Neural crest cell (in vitro differentiated cells): Measurements from ENCODE around the gene PCDHGB4. TPM values are rescaled to one million over a fixed set of nuclear protein-coding genes. Genes with fewer than 3 reads are reported as not detected.

Experiments used
- DNase-seq: peaks from one replicate; pipeline ENCODE4 v3.0.0; 2021; ENCODE audit warnings: low read depth, mixed read lengths, low spot score
- H3K27ac Mint-ChIP-seq: one replicate; pipeline ENCODE4 v1.8.0; 2021; ENCODE audit warnings: mild to moderate bottlenecking, mixed read lengths; ENCODE audit not compliant: unreplicated experiment
- H3K27me3 Mint-ChIP-seq: 2 replicates; pipeline ENCODE4 v1.8.0; 2021; ENCODE audit warnings: low read depth, mild to moderate bottlenecking, mixed read lengths
- H3K36me3 Mint-ChIP-seq: 2 replicates; pipeline ENCODE4 v1.8.0; 2021; ENCODE audit warnings: low read depth, mild to moderate bottlenecking, mixed read lengths
- H3K4me1 Mint-ChIP-seq: 2 replicates; pipeline ENCODE4 v1.8.0; 2021; ENCODE audit warnings: mixed read lengths
- H3K4me3 Mint-ChIP-seq: one replicate; pipeline ENCODE4 v1.8.0; 2021; ENCODE audit warnings: mild to moderate bottlenecking, mixed read lengths
- H3K9me3 Mint-ChIP-seq: 2 replicates; pipeline ENCODE4 v1.8.0; 2021; ENCODE audit warnings: mixed read lengths
- total RNA-seq: library from RNA; stranded (reverse); gene quantifications from 2 replicates; pipeline ENCODE4 v1.2.1, GENCODE V29; 2021
- TF ChIP-seq, protein P1 (sequence below): fragments of 200-600 bp; sonication (generic); conservative IDR thresholded peaks from 2 replicates; pipeline ENCODE4 v1.5.0; 2021; ENCODE audit warnings: antibody characterized with exemption, mild to moderate bottlenecking

The PCDHGB4 gene
- total RNA-seq, 1 donor from 2014 or later, result 4.2 TPM

GRCh38 chr5:141355641-141356040 lies 31.9 kb upstream of the PCDHGB4 start:
- TF ChIP-seq, protein P1, sequence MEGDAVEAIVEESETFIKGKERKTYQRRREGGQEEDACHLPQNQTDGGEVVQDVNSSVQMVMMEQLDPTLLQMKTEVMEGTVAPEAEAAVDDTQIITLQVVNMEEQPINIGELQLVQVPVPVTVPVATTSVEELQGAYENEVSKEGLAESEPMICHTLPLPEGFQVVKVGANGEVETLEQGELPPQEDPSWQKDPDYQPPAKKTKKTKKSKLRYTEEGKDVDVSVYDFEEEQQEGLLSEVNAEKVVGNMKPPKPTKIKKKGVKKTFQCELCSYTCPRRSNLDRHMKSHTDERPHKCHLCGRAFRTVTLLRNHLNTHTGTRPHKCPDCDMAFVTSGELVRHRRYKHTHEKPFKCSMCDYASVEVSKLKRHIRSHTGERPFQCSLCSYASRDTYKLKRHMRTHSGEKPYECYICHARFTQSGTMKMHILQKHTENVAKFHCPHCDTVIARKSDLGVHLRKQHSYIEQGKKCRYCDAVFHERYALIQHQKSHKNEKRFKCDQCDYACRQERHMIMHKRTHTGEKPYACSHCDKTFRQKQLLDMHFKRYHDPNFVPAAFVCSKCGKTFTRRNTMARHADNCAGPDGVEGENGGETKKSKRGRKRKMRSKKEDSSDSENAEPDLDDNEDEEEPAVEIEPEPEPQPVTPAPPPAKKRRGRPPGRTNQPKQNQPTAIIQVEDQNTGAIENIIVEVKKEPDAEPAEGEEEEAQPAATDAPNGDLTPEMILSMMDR, result no peak
- Mint-ChIP-seq H3K36me3 (peaks cover 37% of the 10 kb centered on the region), H3K27ac (no peak overlapping the region), H3K4me1 (no peaks in the 10 kb centered on the region), H3K9me3 (peaks cover 19% of the 10 kb centered on the region), H3K27me3 (no peaks in the 10 kb centered on the region), H3K4me3 (no peak overlapping the region)
- DNase-seq, result no peak

GRCh38 chr5:141356133-141356532 lies 31.4 kb upstream of the PCDHGB4 start:
- Mint-ChIP-seq H3K36me3 (peaks cover 42% of the 10 kb centered on the region), H3K4me3 (no peak overlapping the region)

GRCh38 chr5:141356950-141357349 lies 30.5 kb upstream of the PCDHGB4 start:
- peaks cover 20% of the 10 kb centered on the region for H3K9me3 Mint-ChIP-seq
- TF ChIP-seq, protein P1, result no peak
- no peak overlapping the region for H3K27ac Mint-ChIP-seq
- peaks cover 44% of the 10 kb centered on the region for H3K36me3 Mint-ChIP-seq
- no peak for DNase-seq
- no peaks in the 10 kb centered on the region for H3K27me3 Mint-ChIP-seq
- H3K4me3 Mint-ChIP-seq, result no peak overlapping the region
- no peaks in the 10 kb centered on the region for H3K4me1 Mint-ChIP-seq

More at GRCh38 chr5:141356133-141356532, 31.4 kb upstream of the PCDHGB4 start:
- TF ChIP-seq, protein P1, result no peak
- H3K9me3 Mint-ChIP-seq, result peaks cover 20% of the 10 kb centered on the region
- H3K4me1 Mint-ChIP-seq, result no peaks in the 10 kb centered on the region
- no peak for DNase-seq
- no peaks in the 10 kb centered on the region for H3K27me3 Mint-ChIP-seq
- H3K27ac Mint-ChIP-seq, result no peak overlapping the region

DNA sequence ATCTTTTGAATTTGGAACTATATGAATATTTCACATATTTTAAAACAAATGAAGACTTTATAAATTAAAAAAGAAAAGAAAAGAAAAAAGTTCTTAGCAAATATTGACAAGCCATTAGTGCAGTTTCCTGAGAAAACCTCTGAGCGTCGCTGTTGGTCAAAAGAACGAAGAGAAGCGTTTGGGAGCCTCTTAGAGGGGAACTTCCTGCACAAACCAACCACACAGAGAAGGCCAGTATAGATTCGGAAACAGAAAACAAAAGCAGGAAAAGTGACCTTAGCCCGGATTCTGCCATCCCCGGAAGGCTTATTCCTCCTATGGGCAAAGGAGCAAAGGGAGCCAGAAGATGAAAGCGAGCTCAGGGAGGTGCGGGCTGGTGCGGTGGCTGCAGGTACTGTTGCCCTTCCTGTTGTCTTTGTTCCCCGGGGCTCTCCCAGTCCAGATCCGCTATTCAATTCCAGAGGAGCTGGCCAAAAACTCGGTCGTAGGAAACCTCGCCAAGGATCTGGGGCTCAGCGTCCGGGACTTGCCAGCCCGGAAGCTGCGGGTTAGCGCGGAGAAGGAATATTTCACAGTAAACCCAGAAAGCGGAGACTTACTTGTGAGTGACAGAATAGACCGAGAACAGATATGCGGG lies 27.6 kb upstream of the PCDHGB4 start, which contains the start of gene PCDHGB2:
Gene PCDHGB2 (plus strand): TSS at position 205 of the 637 bp plus-strand sequence. CDS start 142 bp downstream, at position 347.
- H3K4me1 Mint-ChIP-seq, result no peaks in the 10 kb centered on the region

GRCh38 chr5:141360685-141361084 lies 26.8 kb upstream of the PCDHGB4 start:
- peaks cover 24% of the 10 kb centered on the region for H3K9me3 Mint-ChIP-seq
- H3K27me3 Mint-ChIP-seq, result no peaks in the 10 kb centered on the region
- H3K4me3 Mint-ChIP-seq, result no peak overlapping the region
- no peak overlapping the region for H3K27ac Mint-ChIP-seq
- TF ChIP-seq, protein P1, result no peak
- peaks cover 54% of the 10 kb centered on the region for H3K36me3 Mint-ChIP-seq
- DNase-seq, result no peak
- no peaks in the 10 kb centered on the region for H3K4me1 Mint-ChIP-seq

More for the DNA sequence above, 27.6 kb upstream of the PCDHGB4 start, which contains the start of gene PCDHGB2:
- no peak for DNase-seq
- H3K27ac Mint-ChIP-seq, result no peak within 1 kb of the TSS
- peaks cover 19% of the 10 kb centered on the region for H3K9me3 Mint-ChIP-seq
- no peak within 1 kb of the TSS for H3K4me3 Mint-ChIP-seq
- TF ChIP-seq, protein P1, result peak; percentile 31
- no peaks in the 10 kb centered on the region for H3K27me3 Mint-ChIP-seq
- H3K36me3 Mint-ChIP-seq, result peaks cover 47% of the 10 kb centered on the region
